A204.1 (cell line): ENCODE measurements around the gene IP6K1.
A peak's percentile ranks its signal among the peaks of the same experiment; 100 is the strongest.
"Not testable (repeated sequence)": the region's sequence is repeated elsewhere in the genome, so short reads cannot be mapped to it uniquely, and the experiment has no call there.

Experiments
- FAIRE-seq: peaks from 2 replicates; lab custom pipeline; 2012; peaks lifted over from hg19 to GRCh38; lab: Jason Lieb, UNC

IP6K1 gene

DNA sequence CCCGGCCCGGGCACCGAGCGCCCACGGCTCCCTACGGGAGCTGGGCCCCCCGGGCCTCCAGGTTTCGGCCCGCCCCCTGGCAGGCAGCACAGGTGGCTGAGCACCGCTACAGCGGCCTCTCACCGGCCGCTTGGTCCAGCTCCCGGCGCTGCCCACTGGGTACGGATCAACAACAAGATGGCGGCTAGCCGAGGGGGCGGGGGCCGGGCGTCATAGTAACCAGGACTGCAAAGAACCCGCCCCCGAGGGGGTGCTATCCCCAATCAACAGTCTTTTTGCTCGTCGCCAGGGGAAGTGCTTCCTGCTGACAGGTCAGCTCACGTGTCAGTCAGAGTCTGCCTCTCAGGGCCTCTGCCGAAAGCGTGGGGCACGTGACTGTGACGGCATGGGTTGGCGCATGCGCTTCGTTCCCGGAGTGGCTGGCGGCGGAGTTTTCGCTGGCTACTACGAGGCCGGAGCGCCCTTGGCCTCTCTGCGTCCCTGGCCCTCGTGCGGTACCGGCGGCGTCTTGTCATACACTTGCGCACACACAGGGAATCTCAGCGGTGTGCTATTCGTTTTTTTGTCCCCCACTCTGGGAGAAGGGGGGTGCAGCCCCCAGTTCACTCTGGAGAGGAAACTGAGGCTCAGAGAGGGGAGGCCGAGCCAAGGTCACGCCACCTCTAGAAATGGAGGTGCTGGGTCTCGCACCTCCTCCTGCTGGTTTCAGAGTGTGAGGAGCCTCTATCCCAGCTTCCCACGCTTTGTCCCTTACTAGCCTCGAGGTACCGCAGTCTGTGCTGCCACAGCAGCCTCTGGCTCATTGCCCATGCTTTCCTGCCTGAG lies at the start of gene IP6K1:
TSS of gene IP6K1 (minus strand) at position 186 of the 825 bp plus-strand sequence. CDS start 38,502 bp downstream, outside the sequence.
- peak; percentile 98 for FAIRE-seq

DNA sequence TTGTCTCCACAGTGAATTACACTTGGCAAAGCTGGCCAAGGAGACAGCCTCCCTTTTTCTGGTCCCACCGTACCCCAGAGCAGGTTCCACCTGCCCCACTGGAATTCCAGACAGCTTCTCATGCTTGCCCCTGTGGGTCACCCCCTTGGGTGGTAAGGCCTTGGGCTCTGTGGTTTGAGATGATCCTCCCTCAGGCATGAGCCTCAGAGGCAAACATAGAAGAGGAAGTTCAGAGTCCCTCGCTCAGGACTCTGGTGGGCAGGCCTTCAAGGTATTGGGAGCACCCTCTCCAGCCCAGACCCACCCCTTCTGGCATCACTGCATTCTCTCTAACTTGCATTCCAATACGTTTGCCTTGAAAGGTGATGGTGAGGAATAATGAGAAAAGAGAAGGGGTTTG lies 45.0 kb upstream of the IP6K1 start:
- FAIRE-seq = no peak

DNA sequence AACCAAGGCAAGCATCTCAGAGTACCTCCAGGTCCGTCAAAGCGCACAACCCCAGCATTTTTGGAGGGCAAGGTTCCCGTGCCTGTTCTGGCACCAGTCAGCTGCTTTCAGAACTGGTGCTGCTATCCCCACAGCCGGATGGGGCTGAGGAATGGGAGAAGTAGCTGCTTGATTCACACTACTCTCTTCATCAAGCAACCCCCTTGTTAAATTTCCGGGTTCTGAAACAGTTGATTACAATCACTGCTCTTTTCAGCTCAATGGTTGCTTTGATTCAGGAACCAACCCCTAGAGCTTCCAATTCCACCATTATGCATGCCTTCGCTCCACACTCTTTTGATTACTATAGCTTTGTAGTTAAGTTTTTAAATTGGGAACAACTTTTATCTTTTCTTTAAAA lies 39.7 kb upstream of the IP6K1 start:
- no peak for FAIRE-seq

DNA sequence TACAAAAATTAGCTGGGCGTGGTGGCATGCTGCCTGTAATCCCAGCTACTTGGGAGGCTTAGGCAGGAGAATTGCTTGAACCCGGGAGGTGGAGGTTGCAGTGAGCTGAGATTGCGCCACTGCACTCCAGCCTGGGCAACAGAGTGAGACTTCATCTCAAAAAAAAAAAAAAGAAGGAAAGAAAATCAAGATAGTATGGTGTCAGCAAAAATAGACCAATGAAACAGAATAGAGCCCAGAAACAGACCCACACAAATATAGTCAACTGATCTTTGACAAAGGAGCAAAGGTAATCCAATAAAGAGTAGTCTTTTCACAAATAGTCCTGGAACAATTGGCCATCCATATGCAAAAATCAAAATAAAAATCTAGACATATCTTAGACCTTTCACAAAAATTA lies 36.8 kb upstream of the IP6K1 start:
- FAIRE-seq = not testable (repeated sequence)

DNA sequence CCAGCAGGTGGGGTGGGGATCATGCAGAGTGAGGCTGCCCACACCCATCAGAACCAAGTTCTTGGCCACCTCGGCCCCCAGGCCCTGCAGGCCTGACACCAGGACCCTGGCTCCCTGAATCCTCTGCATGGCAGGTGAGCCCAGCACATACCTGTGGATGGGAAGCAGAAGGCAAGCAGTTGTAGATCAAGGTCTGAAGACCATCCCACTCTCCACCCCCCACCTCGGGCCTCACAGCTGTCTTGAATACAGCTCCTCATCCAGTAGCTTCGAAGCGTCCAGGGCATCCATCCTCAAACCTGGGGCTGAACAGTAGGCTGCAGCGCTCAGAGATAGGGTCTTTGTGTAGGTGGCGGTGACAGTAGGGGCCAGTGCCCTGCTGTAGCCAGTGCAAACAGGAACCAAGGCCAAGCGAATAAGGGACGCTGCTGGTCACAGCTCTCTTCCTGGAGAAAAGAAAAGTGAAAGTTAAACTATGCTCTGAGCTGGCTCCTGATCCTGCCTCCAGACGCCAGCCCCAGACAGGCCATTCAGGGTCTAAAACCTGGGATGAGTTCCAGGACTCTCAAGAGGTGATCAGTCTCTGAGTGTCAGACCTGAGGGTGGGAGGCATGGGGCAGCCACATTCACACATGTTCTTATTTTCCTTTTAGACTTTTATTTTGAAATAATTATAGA lies 27.3 kb upstream of the IP6K1 start, which contains the start of gene UBA7:
TSS of gene UBA7 (minus strand) at position 457 of the 678 bp plus-strand sequence. CDS start at position 291, 166 bp downstream.
- peak; percentile 32 for FAIRE-seq

DNA sequence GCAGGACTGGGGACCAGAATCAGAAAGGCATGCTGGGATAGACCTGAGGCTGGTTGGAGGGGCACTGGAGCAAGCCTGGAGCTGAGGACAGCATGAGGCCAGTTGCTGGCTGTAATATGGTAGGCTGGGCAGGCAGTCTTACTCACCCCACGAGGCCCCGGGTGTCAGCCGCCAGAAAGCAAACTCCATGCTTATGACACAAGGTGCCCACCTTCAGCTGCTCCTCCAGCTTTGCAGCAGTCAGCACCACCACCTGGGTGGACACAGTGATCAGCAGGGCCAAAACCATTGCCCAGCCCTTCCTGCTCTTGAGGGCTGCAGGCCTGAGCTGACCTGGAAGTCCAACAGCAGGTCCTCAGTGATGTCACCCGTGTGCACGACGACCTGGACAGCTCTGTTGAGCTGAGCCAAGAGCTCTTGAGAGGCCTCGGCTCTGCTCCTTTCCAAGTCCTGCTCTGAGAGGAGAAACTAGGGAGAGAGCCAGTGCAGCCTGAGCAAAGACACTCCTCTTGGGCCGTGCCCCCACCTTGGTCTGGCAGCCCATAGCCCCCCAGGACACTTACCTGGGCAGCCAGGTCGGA lies 26.7 kb upstream of the IP6K1 start:
- no peak for FAIRE-seq

DNA sequence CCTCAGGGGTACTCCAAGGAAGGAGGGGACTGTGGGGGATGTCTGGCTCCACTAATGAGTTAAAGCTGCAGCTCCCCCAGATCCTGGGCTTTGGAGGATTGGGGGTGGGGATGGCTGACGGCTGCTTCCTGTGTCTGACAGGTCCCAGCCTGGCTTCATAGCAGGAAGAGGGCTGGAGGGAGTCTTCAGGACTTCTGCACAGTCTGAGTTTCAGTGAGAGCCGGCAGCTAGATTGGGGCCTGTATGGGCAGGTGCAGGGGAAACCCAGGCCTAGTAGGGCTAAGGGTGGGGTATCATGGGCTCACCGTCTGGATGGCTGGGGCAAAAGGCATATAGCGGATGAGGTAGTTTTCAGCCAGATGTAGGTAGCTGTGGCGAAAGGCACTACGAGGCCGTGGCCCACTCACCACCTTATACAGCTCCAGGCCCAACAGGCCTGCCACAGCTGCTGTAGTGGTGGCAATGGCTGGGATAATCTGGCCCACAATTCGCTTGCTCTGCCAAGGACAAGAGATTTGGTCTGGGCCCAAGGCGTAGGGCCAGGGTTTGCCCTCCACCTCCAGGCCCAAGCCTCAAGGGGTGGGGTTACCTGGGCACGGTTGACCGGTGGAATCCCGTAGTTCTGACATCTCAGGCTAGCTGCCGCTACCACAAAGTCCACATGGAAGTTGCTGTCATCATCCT lies 21.2 kb upstream of the IP6K1 start:
- no peak for FAIRE-seq

DNA sequence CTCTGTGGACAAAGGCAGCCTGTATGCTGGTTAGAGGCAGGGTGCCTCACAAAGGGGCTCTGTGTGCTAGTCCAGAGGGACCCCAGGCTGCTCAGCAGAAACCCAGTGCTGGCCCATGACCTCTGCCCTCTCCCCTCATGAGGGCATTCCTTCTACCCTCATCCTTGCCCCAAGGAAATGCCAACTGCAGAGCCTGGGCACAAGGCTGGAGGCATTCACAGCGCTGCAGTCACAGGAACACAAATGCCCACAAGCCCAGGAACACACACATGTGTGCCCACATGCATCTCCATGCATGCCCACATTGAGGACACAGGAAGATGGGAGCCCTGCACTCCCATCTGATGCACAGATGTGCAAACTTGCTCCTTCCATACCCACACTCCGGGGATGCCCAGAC lies 20.5 kb upstream of the IP6K1 start:
- no peak for FAIRE-seq

DNA sequence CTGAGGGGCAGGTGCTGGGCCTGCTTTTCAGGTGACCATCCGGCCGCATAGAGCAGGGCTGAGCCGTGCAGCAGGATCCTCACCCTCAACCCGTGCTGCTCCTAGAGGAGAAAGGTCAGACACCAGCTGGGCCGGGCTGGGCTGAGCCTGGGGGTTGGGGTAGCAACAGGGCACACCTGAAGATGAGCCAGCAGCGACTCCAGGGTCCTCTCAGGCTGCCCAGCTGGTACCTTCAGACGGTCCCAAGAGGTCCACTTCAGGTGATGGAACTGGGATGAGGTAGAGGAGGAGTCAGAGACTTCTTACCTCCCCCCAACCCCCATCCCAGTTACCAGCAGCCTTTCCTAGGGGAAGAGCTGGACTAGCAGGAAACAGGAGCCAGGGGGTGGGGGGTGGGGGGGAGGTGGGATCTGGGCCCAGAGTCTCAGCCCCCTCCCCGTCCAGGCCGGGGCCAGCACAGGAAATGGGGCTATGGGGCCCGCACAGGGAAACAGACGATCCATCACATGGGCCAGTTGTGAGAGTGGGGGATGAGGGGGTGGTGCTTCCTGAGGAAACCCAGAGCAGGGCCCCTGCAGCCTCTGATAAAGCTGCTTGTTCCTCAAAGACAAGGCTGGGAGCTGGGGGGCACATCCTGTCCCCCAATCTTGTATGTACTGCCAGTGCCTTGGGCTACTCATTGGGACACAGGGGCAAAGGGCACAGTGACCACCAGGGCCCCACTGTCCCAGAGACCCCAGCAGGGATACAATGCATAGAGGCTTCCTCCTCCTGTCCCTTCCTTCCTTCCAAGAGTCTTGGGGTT lies 19.8 kb upstream of the IP6K1 start:
- no peak for FAIRE-seq

DNA sequence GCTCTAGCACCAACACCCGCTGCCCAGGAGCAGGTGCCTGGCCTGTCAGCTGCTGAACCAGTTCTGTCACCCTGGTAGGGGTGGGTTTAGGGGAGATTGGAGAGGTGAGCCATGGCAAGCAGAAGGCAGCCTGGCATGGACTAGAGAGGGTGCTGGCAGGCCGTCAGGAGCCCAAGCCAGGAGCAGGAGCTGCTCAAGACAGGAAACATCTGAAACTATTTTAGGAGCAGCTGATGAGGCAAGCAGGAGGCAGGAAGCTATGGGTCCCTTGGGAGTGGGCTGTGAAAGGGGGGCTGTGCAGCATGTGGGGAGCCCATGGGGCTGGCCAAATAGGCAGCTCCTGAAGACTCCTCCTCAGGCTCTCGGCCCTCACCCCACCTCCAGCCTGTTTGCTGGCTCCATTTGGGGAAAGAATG lies 19.0 kb upstream of the IP6K1 start:
- no peak for FAIRE-seq

DNA sequence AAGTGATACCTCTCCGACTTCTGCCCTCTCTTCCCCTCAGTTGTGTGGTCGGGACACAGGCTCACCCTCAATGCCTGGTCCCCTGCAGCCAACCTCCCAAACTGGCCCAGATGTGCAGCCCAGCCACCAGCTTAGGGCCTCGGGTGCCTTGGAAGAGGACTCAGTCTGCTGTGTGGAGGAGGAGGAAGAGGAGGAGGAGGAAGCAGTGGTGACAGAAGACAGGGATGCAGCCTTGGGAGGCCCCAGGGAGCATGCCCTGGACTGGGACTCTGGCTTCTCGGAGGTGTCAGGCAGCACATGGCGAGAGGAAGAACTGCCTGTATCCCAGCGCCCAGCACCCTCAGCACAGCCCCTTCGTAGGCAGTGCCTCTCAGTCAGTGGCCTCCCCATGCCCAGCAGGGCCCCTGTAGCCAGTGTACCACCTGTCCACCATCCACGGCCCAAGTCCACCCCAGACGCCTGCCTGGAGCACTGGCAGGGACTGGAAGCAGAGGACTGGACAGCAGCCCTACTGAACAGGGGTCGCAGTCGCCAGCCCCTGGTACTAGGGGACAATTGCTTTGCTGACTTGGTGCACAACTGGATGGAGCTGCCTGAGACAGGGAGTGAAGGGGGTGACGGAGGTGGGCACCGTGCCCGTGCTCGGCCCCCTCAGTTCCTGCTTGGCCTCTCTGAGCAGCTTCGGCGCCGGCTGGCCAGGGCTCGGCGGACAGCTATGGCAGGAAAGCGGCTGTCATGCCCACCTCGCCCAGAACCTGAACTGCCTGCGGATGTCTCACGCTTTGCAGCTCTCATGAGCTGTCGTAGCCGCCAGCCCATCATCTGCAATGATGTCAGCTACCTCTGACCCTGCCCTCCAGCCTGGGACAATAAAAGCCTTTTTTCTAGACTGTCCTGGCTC lies 18.0 kb upstream of the IP6K1 start:
- no peak for FAIRE-seq

DNA sequence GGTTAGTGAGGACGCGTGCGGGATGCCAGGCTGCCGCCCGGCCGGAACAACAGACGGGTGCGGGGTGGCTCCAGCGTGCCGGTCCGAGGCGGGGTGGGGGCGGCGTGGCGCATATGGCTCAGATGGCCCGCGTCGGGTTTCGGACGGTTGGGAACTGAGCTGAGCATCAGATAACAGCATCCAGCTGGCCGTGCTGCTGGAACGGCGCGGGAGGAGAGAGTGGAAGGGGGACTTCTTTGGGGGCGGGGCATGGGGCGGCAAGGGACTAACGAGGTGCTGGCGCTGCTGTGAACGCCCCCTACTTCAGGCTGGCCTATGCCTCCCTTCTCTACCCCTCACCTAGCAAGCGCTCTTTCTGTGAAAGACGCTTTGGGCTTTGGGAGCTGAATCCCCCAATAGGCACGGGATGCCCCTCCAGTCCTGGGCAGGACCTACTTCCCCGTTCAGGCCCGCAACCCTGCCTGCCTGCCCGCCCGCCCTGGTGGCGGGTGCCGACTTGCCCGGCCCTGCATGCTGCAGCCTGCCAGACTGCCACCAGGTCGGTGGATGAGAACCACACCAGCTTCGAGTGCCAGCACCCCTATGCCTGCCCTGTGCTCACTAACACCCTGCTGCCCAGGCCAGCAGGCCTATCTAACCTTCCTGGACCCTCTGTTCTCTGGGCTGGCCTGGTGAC lies 17.3 kb upstream of the IP6K1 start:
- FAIRE-seq = no peak

DNA sequence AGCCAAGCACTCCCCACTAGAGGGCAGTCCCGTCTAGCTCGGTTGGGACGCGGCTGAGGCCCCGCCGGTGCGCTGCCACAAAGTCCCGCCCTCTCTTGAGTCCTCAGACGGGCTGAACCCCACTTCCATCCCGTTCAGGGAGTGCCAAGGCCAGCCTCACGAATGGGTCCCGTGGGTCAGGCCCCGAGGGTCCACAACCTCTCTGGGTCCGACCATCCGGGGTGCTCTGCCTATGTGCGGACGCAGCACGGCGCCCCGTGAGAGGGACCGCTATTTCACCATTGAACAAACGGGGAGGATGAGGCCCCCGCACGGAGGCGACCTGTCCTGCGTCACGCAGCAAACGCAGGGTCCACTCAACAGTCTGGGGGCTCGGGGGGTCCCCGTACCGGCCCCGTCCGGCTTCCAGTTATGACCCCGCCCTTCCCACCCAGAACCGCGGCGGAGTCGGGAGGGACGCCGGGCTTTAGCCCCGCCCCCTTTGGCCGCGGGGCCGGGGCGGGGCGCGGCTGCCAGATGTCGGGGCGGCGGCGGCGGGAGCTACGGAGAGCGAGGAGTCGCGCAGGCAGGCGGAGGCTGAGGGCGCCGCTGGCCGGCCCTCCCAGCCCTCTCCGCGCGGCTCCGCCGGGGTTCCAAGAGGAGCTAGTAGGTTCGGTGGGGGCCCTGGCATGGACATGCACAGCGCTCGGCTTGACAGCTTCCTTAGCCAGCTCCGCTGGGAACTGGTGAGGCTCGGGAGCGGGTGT lies 16.6 kb upstream of the IP6K1 start, which contains the start of gene INKA1:
TSS of gene INKA1 (plus strand) at position 543 of the 746 bp plus-strand sequence. CDS start at position 675, 132 bp downstream.
- FAIRE-seq = no peak

DNA sequence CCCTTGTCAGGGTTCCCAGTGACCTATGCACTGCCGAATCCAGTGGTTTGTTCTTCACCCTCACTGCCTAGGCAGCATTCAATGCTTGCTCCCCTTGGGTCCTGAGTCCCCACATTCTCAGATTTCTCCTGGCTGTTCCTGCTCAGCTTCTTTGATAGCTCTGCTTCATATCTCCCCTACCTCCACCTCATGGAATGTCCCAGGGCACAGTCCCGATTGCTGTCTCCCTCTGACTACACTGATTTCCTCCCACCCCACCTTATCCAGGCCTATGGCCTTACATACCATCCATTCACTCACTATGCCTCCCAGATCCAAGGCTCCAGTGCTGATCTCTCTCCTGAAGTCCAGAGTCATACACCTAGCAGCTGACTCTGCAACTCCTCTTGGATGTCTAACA lies 14.8 kb upstream of the IP6K1 start:
- FAIRE-seq = no peak

DNA sequence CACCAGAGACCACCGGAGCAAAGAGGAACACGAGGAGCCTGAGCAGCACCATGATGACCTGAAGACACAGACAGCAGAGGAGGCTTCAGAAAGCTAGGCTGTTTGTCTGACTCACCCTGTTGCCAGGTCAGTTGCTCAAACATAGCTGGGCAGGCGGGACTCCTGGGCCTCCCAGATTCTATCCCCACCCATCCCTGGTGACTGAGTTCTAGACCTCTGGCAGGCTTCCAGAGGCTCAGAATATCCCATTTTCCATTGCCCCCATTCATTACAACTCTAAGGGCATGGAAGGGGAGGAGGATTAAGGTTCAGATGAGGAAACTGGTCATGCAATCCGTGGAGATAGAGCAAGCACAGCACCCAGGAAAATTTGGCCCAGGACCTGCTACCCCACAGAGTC lies 13.4 kb upstream of the IP6K1 start, which contains the start of gene CDHR4:
TSS of gene CDHR4 (minus strand) at position 113 of the 400 bp plus-strand sequence. CDS start at position 52, 61 bp downstream.
- FAIRE-seq = no peak

DNA sequence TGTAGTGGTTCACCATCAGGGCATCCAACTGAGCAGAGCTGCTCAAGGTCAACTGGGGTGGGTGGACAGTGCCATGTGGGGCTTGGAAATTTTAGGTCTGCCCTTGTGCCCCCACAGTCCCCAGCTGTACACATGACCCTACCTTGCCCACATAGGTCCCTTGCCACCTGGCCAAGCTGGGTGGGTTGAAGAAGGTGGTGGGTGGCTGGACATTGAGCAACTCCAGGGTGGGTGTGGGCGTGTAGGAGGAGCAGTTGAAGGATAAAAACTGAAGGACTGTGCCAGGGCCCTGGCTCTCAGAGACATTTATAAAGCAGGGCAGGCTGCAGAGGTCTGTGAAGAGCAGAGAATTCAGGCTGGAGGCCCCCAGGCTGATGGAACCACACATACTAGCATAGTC lies 12.8 kb upstream of the IP6K1 start:
- no peak for FAIRE-seq

DNA sequence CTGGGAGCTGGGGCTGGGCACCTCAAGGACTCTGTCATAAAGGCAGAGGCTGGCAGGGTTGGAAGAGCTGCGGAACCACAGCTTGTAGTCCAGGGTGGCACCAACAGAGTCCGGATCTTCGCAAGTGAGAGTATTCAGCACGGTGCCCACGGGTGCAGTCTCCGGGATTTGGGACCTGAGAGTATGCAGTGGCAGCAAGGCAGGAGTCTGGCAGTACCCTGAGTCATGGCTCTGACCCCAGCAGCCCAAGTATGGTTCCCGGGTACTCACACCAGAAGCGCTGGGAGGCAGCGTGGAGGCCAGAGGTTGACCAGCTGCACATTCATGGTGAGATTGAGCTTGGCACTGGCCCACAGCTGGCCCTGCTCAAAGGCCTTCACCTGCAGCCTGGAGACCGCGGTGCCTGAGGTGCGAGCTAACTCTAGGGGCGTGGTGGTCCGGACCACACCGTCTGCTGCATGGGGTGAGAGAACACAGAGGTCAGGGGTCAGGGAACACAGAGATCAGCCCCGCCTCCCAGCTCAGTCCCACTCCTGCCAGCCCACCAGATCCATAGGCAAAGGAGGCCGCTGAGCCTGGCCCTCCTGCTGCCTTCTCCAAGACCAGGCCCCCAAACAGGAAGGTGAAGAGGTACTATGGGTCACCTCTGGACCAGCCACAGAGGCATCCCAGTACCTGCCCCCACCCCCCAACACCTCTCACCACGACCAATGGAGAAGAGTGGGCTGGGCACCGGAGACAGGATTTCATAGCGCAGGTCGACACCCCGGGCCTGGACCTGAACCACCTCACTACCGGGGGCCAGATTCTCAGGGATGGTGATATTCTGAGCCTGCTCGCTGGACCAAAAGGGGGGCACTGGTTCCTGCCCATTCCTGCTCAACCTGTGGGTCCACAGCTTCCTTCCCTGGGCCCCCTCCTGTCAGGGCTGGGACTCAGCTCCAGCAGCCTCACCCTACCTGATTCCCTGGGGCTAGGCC lies 8.9 kb upstream of the IP6K1 start:
- FAIRE-seq = no peak

DNA sequence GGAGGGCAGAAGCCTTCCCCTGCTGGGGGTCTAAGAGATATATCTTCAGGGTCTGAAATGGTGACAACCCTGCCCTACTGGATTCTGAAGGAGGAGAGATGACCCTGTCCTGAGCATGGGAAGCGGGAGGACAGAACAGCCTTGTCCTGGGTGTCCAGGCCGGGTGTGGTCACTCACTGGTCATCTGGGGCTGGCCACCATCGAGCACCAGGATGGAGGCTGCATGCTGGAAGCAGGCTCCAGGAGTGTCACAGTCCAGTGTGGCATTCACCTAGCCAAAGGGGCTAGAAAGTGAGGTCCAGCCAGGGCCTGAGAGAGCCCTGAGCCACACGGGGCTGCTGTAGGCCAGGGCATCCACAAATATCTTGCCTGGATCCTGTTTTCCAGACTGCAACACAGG lies 8.1 kb upstream of the IP6K1 start:
- no peak for FAIRE-seq
